ENCODE measurements around the gene PAXIP1.

DNA sequence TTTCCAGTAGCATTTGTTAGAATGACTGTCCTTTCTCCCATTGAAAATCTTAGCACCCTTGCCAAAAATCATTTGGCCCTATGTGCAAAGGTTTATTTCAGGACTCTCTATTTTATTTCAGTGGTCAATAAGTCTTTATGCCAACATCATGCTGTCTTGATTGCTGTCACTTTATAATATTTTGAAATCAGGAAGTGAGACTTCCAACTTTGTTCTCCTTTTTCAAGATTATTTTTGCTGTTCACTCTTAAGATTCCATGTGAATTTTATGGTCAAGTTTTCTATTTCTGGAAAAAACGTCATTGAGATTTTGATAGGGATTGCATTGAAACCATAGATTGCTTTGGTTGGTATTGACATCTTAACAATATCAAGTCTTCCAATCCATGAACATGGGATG, 65.1 kb downstream of the PAXIP1 start:
- TF ChIP-seq, protein P1, sequence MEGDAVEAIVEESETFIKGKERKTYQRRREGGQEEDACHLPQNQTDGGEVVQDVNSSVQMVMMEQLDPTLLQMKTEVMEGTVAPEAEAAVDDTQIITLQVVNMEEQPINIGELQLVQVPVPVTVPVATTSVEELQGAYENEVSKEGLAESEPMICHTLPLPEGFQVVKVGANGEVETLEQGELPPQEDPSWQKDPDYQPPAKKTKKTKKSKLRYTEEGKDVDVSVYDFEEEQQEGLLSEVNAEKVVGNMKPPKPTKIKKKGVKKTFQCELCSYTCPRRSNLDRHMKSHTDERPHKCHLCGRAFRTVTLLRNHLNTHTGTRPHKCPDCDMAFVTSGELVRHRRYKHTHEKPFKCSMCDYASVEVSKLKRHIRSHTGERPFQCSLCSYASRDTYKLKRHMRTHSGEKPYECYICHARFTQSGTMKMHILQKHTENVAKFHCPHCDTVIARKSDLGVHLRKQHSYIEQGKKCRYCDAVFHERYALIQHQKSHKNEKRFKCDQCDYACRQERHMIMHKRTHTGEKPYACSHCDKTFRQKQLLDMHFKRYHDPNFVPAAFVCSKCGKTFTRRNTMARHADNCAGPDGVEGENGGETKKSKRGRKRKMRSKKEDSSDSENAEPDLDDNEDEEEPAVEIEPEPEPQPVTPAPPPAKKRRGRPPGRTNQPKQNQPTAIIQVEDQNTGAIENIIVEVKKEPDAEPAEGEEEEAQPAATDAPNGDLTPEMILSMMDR (IDR thresholded peaks at IDR 0.05), result no peak
- no peak for TF ChIP-seq POLR2A (IDR thresholded peaks at IDR 0.05)

Measured in heart left ventricle (tissue), 13 donors.